Kidney (tissue), 14 donors: ENCODE data around the gene SLC25A12. TPM values are rescaled to one million over a fixed set of nuclear protein-coding genes. Genes with fewer than 3 reads are reported as not detected.

Experiments
- DNase-seq, 5 donors: peaks; one replicate each; pipeline ENCODE4 v3.0.0-alpha.2; 2013 to 2020
- FAIRE-seq: peaks from 2 replicates; lab custom pipeline; 2012; peaks lifted over from hg19 to GRCh38; lab: Jason Lieb, UNC
- H3K27ac ChIP-seq, 2 donors: one replicate each; pipeline ENCODE4 v1.7.0; 2013; ENCODE audit warnings: low read depth in 2 of 2, low read length in 2 of 2, inconsistent platforms in 1 of 2
- H3K27me3 ChIP-seq: one replicate; pipeline ENCODE4 v1.7.1; 2013; ENCODE audit warnings: low read length, inconsistent platforms; ENCODE audit not compliant: control insufficient read depth, insufficient read depth
- H3K36me3 ChIP-seq, 3 donors: one replicate each; pipeline versions ENCODE4 v1.7.0 to v1.7.1; 2013; ENCODE audit warnings: low read length in 3 of 3, control low read depth in 1 of 3, inconsistent platforms in 1 of 3; ENCODE audit not compliant: insufficient read depth in 3 of 3, control insufficient read depth in 2 of 3
- H3K4me1 ChIP-seq, 3 donors: one replicate each; pipeline versions ENCODE4 v1.7.0 to v1.7.1; 2013; ENCODE audit warnings: low read length in 3 of 3, inconsistent platforms in 1 of 3, low read depth in 1 of 3; ENCODE audit not compliant: control insufficient read depth in 2 of 3, insufficient read depth in 2 of 3
- H3K4me3 ChIP-seq, 3 donors: one replicate each; pipeline versions ENCODE4 v1.7.0 to v1.8.1; 2013; ENCODE audit warnings: low read length in 3 of 3, control low read depth in 1 of 3, inconsistent platforms in 1 of 3
- H3K9ac ChIP-seq, 3 donors: one replicate each; pipeline versions ENCODE4 v1.7.0 to v1.7.1; 2013; ENCODE audit warnings: low read length in 3 of 3, control low read depth in 1 of 3, inconsistent platforms in 1 of 3
- H3K9me3 ChIP-seq, 3 donors: one replicate each; pipeline versions ENCODE4 v1.7.0 to v1.7.1; 2013; ENCODE audit warnings: low read length in 3 of 3, control low read depth in 1 of 3, inconsistent platforms in 1 of 3; ENCODE audit not compliant: control insufficient read depth in 2 of 3, insufficient read depth in 1 of 3
- intact Hi-C: fragments of 100-400 bp; cut with DNase I; formaldehyde crosslinking; loops from one replicate; pipeline ENCODE4 v1.11.1; 2022
- polyA plus RNA-seq: library from polyadenylated mRNA; stranded (reverse); fragments of 350-450 nt; fragmentation: Illumina TruSeq; extraction: RNeasy Lipid Tissue Mini Kit (QIAGEN cat#74804); gene quantifications from one replicate; pipeline ENCODE4 v1.2.3, GENCODE V29; 2014; ENCODE audit warnings: low read depth, low replicate concordance; ENCODE audit not compliant: insufficient read depth
- total RNA-seq: library from RNA; stranded (reverse); fragmentation: NEBNext Ultra II Directional; extraction: Animal tissue kit (Norgen Biotek cat#: 25700); gene quantifications from one replicate; pipeline ENCODE4 v1.2.1, GENCODE V29; 2021
- TF ChIP-seq, protein P1 (sequence below): IDR thresholded peaks from 3 replicates; pipeline ENCODE4 v1.5.1; 2012; ENCODE audit warnings: mild to moderate bottlenecking, moderate library complexity, borderline replicate concordance; ENCODE audit not compliant: insufficient read depth; ENCODE audit errors: extremely low read depth
- donor health status: control.
- donor health status: control.
- donor health status: control.
- donor health status: control.
- donor health status: control.
- donor health status: DM: yes; HTN: yes; CAD: no.
- donor health status: Normal renal cell carcinoma (clear cell type).

Gene SLC25A12
- total and polyA plus RNA-seq, 2 donors from 2014 or later: 21.8 to 24.8 TPM

DNA sequence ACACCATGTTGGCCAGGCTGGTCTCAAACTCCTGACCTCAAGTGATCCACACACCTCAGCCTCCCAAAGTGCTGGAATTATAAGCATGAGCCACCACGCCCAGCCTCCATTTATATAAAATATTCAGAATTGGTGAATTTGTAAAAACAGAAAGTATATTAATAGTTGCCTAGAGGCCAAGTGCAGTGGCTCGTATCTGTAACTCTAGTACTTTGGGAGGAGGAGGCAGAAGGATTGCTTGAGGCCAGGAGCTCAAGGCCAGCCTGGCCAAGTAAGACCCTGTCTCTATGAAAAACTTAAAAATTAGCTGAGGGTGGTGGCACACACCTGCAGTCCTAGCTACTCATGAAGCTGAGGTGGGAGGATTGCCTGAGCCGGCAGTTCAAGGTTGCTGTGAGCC, 89.6 kb downstream of the SLC25A12 start:
- Histone ChIP-seq H3K27ac (no peak overlapping the region), H3K9ac (no peak overlapping the region), H3K36me3 (peaks cover 0 to 2% (median 2%) of the 10 kb centered on the region in 3 donors), H3K9me3 (no peaks in the 10 kb centered on the region), H3K4me3 (no peak overlapping the region), H3K4me1 (no peaks in the 10 kb centered on the region), H3K27me3 (no peaks in the 10 kb centered on the region)
- intact Hi-C loops: no loop called here
- DNase-seq: no peak
- FAIRE-seq: no peak
- TF ChIP-seq, protein P1, sequence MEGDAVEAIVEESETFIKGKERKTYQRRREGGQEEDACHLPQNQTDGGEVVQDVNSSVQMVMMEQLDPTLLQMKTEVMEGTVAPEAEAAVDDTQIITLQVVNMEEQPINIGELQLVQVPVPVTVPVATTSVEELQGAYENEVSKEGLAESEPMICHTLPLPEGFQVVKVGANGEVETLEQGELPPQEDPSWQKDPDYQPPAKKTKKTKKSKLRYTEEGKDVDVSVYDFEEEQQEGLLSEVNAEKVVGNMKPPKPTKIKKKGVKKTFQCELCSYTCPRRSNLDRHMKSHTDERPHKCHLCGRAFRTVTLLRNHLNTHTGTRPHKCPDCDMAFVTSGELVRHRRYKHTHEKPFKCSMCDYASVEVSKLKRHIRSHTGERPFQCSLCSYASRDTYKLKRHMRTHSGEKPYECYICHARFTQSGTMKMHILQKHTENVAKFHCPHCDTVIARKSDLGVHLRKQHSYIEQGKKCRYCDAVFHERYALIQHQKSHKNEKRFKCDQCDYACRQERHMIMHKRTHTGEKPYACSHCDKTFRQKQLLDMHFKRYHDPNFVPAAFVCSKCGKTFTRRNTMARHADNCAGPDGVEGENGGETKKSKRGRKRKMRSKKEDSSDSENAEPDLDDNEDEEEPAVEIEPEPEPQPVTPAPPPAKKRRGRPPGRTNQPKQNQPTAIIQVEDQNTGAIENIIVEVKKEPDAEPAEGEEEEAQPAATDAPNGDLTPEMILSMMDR: no peak

DNA sequence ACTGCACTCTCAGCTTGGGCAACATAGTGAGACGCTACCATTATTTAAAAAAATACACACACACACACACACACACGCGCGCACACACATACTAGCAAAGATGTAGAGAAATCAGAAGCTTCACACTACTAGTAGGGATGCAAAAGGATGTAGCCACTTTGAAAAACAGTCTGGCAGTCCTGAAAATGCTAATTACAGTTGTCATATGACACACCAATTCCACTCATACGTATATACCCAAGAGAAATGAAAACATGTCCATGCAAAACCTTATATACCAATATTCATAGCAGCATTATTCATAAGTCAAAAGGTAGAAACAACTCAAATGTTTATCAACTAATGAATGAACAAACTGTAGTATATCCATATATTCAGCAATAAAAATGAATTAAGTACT, 90.3 kb downstream of the SLC25A12 start:
- H3K4me1 ChIP-seq: no peaks in the 10 kb centered on the region

DNA sequence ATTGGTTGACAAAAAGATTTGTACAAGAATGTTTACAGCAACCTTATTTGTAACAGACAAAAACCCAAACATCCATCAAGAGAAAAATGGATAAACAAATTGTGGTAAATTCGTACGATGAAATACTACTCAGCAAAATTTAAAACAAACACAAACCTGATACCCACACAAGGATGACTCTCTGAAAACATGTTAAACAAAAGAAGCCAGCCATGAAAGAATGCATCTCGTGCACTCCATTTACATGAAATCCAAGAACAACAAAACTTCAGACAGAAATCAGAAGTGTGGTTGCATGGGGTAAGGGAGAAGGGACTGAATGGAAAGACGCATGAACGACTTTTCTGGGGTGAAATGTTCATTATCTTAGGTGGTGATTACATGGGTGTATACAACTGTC, 93.4 kb downstream of the SLC25A12 start:
- intact Hi-C loops: no loop called here
- FAIRE-seq: no peak
- TF ChIP-seq, protein P1: no peak

More for the DNA sequence above, 90.3 kb downstream of the SLC25A12 start:
- H3K27ac ChIP-seq: no peak overlapping the region
- intact Hi-C loops: no loop called here
- no peak overlapping the region for H3K4me3 ChIP-seq
- no peaks in the 10 kb centered on the region for H3K27me3 ChIP-seq
- DNase-seq: no peak
- H3K9me3 ChIP-seq: no peaks in the 10 kb centered on the region
- FAIRE-seq: no peak
- peaks cover 0 to 4% (median 2%) of the 10 kb centered on the region in 3 donors for H3K36me3 ChIP-seq
- no peak overlapping the region for H3K9ac ChIP-seq
- TF ChIP-seq, protein P1: no peak

More for the DNA sequence above, 93.4 kb downstream of the SLC25A12 start:
- Histone ChIP-seq H3K27ac (no peak overlapping the region), H3K4me3 (no peak overlapping the region), H3K9ac (no peak overlapping the region), H3K4me1 (no peaks in the 10 kb centered on the region), H3K9me3 (no peaks in the 10 kb centered on the region), H3K27me3 (no peaks in the 10 kb centered on the region), H3K36me3 (peaks cover 0 to 4% (median 2%) of the 10 kb centered on the region in 3 donors)
- DNase-seq: no peak
